HepG2 (cell line): ENCODE results near the gene RTCA. TPM values are rescaled to one million over a fixed set of nuclear protein-coding genes. Genes with fewer than 3 reads are reported as not detected.

Source experiments
- ATF4 ChIP-seq, 2 experiments: fragments of 450-650 bp in 1 of 2; sonication (generic) in 1 of 2; formaldehyde crosslinking; IDR thresholded peaks; 2 replicates each; pipeline versions ENCODE4 v1.5.0 to v1.8.0; 2020 to 2022; ENCODE audit warnings: mild to moderate bottlenecking in 1 of 2, missing genetic modification reagents in 1 of 2
- CEBPZ ChIP-seq: IDR thresholded peaks from 2 replicates; pipeline ENCODE4 v1.6.1; 2012; ENCODE audit warnings: low read length, improper control_type of control experiment
- DR1 ChIP-seq: sonication (generic); formaldehyde crosslinking; IDR thresholded peaks from 2 replicates; pipeline ENCODE4 v1.8.0; 2021; ENCODE audit warnings: mild to moderate bottlenecking, missing genetic modification reagents, inconsistent platforms
- E2F5 ChIP-seq: sonication (generic); formaldehyde crosslinking; conservative IDR thresholded peaks from 2 replicates; pipeline ENCODE4 v1.4.0; 2020; ENCODE audit warnings: missing genetic modification reagents
- ETV6 ChIP-seq: sonication (generic); formaldehyde crosslinking; conservative IDR thresholded peaks from 2 replicates; pipeline ENCODE4 v1.4.0; 2020; ENCODE audit warnings: missing genetic modification reagents
- HIC2 ChIP-seq: sonication (generic); formaldehyde crosslinking; IDR thresholded peaks from 2 replicates; pipeline ENCODE4 v1.9.0; 2022; ENCODE audit warnings: low read depth, missing genetic modification reagents
- MXD1 ChIP-seq: sonication (generic); formaldehyde crosslinking; IDR thresholded peaks from 2 replicates; pipeline ENCODE4 v1.4.0; 2020; ENCODE audit warnings: mild to moderate bottlenecking, missing genetic modification reagents
- NFRKB ChIP-seq: fragments of 450-650 bp; IDR thresholded peaks from 2 replicates; pipeline ENCODE4 v1.6.1; 2017
- PBX2 ChIP-seq: IDR thresholded peaks from 2 replicates; pipeline ENCODE4 v1.6.1; 2016; ENCODE audit warnings: control low read depth
- PHF20 ChIP-seq: sonication (generic); formaldehyde crosslinking; IDR thresholded peaks from 2 replicates; pipeline ENCODE4 v1.5.0; 2020; ENCODE audit warnings: mild to moderate bottlenecking, missing genetic modification reagents
- RBM39 ChIP-seq: fragments of 200-400 bp; formaldehyde crosslinking; IDR thresholded peaks from one replicate; pipeline ENCODE4 v1.6.1; 2018; ENCODE audit warnings: antibody characterized with exemption, mild to moderate bottlenecking, low read depth, low read length; ENCODE audit not compliant: poor library complexity, severe bottlenecking
- SNAPC2 ChIP-seq: sonication (generic); formaldehyde crosslinking; IDR thresholded peaks from 2 replicates; pipeline ENCODE4 v1.8.1; 2022; ENCODE audit warnings: mild to moderate bottlenecking, missing genetic modification reagents
- SPEN ChIP-seq: sonication (generic); formaldehyde crosslinking; IDR thresholded peaks from 2 replicates; pipeline ENCODE4 v1.5.1; 2020; ENCODE audit warnings: low read depth, mild to moderate bottlenecking, missing genetic modification reagents
- TBX3 ChIP-seq: fragments of 450-650 bp; IDR thresholded peaks from 2 replicates; pipeline ENCODE4 v1.6.1; 2017; ENCODE audit warnings: antibody characterized with exemption, mild to moderate bottlenecking, inconsistent platforms, borderline replicate concordance
- TCF12 ChIP-seq, 2 experiments: fragments of 450-650 bp in 1 of 2; sonication (generic) in 1 of 2; formaldehyde crosslinking in 1 of 2; IDR thresholded peaks; 2 replicates each; pipeline versions ENCODE4 v1.6.1 to v1.8.0; 2017 to 2022; ENCODE audit warnings: antibody characterized with exemption in 1 of 2, mild to moderate bottlenecking in 1 of 2, missing genetic modification reagents in 1 of 2, moderate library complexity in 1 of 2
- U2AF1 ChIP-seq: fragments of 200-400 bp; formaldehyde crosslinking; optimal IDR thresholded peaks from 2 replicates; pipeline ENCODE3; 2017; ENCODE audit warnings: mild to moderate bottlenecking, low read depth, low read length
- ZNF230 ChIP-seq: sonication (generic); formaldehyde crosslinking; IDR thresholded peaks from 2 replicates; pipeline ENCODE4 v1.4.0; 2020; ENCODE audit warnings: mild to moderate bottlenecking, missing genetic modification reagents
- ZNF251 ChIP-seq: sonication (generic); formaldehyde crosslinking; IDR thresholded peaks from 2 replicates; pipeline ENCODE4 v1.9.0; 2021; ENCODE audit warnings: mild to moderate bottlenecking, missing genetic modification reagents
- ZNF282 ChIP-seq: fragments of 450-650 bp; IDR thresholded peaks from 2 replicates; pipeline ENCODE4 v1.6.1; 2018; ENCODE audit not compliant: partially characterized antibody
- ZNF350 ChIP-seq: sonication (generic); formaldehyde crosslinking; IDR thresholded peaks from 2 replicates; pipeline ENCODE4 v1.4.0; 2020; ENCODE audit warnings: mild to moderate bottlenecking, low read depth, missing genetic modification reagents, borderline replicate concordance
- polyA plus RNA-seq, 8 experiments: library from polyadenylated mRNA; depleted of rRNA in 3 of 8; stranded (reverse) in 7 of 8; unstranded in 1 of 8; fragments of >200 nt; fragmentation: Illumina TruSeq in 4 of 8; extraction: Trizol in 4 of 8; gene quantifications; 2 replicates each; pipeline versions ENCODE4 v1.2.1 to v1.2.3, GENCODE V29; 2011 to 2016; ENCODE audit warnings: low read depth in 4 of 8, missing spikeins in 1 of 8, mixed read lengths in 1 of 8; ENCODE audit not compliant: insufficient read depth in 1 of 8
- total RNA-seq, 5 experiments: library from RNA; depleted of rRNA; stranded (reverse); fragments of >200 nt; fragmentation: Illumina TruSeq; extraction: Trizol; gene quantifications; 2 replicates each; pipeline ENCODE4 v1.2.3, GENCODE V29; 2016; ENCODE audit warnings: low read depth in 1 of 5

RTCA gene
- total and polyA plus RNA-seq, 2 of the 13 experiments (the other 11 are each of a cell fraction or from before 2014, with no cell fraction given), result 22.7 to 31.0 TPM

- TF ChIP-seq ZNF251 (no peak), ZNF230 (CRISPR knock-in tag) (no peak), ETV6 (CRISPR knock-in tag) (no peak; the same call in 1 of the 2 replicates), ZNF282 (no peak), ZNF350 (CRISPR knock-in tag) (peak; percentile 88; the same call in 1 of the 2 replicates), NFRKB (no peak), HIC2 (CRISPR knock-in tag) (no peak; the same call in 1 of the 2 replicates), E2F5 (CRISPR knock-in tag) (no peak), PHF20 (peak; percentile 74), TCF12 (IDR thresholded peaks at IDR 0.05) (no peak), TCF12 (CRISPR knock-in tag; IDR thresholded peaks at IDR 0.05) (no peak), PBX2 (CRISPR knock-in tag) (no peak), MXD1 (CRISPR knock-in tag) (no peak; the same call in 1 of the 2 replicates), SNAPC2 (CRISPR knock-in tag) (peak; percentile 59; the same call in 1 of the 2 replicates), ATF4 (CRISPR knock-in tag; IDR thresholded peaks at IDR 0.05) (no peak), SPEN (CRISPR knock-in tag) (peak; percentile 70), U2AF1 (peak; percentile 55), TBX3 (no peak), RBM39 (peak; percentile 67), CEBPZ (no peak), DR1 (peak; percentile 55)
These were observed at the start of gene RTCA (continued) for GRCh38 chr1:100265931-100266740.
